ENCODE measurements around the gene MDH1. TPM values are rescaled to one million over a fixed set of nuclear protein-coding genes. Genes with fewer than 3 reads are reported as not detected.

Gene MDH1
- total RNA-seq, 1 experiment from 2014 or later, result 324 TPM

DNA sequence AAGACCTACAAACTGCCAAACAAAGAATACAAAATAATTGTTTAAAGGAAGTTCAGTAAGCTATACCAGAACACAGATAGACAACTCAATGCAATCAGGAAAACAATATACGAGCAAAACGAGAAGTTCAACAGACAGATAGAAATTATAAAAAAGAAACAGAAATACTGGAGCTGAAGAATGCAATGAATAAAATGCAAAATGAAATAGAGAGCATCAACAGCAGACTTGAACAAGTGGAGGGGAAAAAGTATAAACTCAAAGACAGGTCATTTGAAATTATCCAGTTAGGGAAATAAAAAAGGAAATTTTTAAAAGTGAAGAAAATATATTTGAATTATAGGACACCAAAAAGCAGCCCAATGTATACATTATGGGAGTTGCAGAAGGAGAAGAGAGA, 43.6 kb downstream of the MDH1 start:
- no peak for DNase-seq (ENCODE audit: low read depth)

DNA sequence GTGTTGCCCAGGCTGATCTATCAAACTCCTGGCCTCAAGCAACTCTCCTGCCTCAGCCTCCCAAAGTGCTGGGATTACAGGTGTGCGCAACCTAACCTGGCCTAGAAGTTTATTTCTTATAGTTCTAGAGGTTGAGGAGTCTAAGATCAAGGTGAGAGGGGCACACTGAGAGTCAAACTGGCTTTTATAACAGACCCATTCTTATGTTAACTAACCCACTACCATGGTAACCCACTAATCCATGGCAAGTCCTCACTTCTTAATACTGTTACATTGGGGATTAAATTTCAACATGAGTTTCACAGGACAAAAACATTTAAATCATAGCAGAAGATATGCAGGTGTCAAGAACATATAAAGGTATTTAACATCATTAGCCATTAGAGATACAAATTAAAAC, 50.6 kb downstream of the MDH1 start:
- DNase-seq (ENCODE audit: low read depth), result no peak

DNA sequence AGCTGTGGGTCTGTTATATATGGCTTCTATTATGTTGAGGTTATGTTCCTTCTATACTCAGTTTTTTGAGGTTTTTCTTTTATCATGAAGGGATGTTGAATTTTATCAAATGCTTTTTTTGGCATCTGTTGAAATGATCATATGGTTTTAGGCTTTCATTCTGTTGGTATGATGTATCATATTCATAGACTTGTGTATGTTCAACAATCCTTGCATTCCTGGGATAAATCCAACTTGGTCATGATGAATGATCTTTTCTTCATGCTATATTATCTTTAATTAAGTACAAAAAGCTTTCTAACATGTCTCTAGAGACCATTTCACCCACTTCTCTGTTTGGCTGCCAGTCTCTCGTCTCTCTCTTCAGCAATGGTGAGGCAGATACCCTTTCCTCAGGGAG, 54.2 kb downstream of the MDH1 start:
- no peak for DNase-seq (ENCODE audit: low read depth)

DNA sequence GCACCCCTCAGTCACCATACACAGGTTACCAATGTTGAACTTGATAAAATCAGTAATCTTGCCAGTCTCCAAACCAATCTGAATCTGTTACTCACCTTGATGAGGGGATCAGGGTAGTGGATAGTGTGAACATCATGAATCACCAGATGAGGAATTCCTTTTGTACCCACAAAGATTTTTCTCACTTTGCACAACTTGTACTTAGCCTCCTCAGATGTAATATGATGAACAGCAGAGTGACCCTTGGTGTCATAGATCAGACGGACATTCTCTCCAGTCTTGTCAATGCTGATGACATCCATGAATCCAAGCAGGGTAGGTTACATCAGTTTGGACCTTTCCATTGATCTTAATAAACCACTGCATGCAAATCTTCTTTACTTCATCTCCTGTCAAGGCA, 54.7 kb downstream of the MDH1 start:
- peak; percentile 8 for DNase-seq (ENCODE audit: low read depth)

DNA sequence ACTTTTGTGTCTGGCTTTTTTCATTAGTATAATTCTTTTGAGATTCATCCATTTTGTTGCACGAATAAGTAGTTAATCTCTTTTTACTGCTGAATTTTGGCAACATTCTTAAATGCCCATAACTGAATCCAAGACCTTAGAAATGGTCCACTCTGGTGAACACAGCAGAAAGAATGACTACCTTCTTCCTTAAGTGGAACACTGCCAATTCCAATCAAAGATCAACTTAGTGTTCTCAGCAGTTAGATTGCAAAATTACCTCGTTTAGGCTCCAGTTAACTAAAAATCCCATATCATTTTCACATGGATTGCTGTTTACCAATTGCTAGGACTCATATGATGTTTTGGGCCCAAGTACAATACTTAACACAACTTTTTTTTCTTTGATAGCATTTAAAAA, 59.9 kb downstream of the MDH1 start:
- no peak for DNase-seq (ENCODE audit: low read depth)

DNA sequence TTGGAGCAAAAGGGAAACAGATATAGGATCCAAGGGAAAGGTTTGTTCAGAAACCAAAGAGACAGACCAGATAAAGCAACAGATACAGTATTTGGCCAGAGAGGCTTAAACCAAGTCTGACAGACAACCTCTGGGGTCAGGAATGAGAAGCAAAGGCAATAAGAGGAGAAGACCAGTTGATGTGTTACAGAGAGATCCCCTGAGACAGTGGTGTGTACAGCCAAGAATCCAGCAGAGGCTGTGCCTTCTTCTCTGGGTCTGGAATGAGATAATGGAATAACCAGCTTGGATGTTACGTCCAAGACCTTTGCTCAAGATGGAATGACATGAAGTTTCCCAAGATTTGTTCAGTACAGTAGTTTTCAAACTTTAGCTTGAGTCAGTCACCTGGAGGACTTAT, 61.1 kb downstream of the MDH1 start:
- no peak for DNase-seq (ENCODE audit: low read depth)

DNA sequence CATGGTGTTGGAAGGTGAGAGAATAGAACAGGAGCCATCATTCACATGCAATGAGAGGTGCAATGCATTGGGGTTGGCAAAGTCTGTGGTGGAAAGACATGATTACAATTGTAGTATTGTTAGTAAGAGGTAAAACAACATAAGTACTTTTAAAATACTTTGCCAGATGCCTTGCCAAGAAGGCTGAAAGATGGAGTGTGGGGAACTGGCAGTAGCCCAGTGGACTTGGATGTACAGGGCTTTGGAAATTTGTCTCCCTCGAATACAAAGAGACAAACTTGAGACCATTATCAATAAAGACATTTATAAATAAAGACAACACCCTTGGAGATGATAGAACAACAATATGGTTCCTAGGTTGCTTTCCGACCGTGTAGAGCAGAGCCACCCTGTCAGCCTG, 62.0 kb downstream of the MDH1 start:
- DNase-seq (ENCODE audit: low read depth), result no peak

DNA sequence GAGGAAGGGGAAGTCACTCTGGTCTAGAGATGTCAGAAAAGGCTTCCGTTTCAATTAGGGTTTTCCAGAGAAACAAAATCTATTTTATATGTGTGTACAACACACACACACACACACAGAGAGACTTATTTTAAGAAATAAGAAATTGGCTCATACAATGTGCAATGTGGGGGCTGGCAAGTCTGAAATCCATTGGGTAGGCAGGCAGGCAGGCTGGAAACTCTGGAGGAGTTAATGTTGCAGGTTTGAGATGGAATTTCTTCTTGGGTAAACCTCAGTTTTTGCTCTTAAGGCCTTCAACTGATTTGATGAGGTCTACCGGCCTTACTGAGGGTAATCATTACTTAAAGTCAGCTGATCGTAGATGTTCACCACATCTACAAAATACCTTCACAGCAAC, 62.6 kb downstream of the MDH1 start:
- DNase-seq (ENCODE audit: low read depth), result no peak

DNA sequence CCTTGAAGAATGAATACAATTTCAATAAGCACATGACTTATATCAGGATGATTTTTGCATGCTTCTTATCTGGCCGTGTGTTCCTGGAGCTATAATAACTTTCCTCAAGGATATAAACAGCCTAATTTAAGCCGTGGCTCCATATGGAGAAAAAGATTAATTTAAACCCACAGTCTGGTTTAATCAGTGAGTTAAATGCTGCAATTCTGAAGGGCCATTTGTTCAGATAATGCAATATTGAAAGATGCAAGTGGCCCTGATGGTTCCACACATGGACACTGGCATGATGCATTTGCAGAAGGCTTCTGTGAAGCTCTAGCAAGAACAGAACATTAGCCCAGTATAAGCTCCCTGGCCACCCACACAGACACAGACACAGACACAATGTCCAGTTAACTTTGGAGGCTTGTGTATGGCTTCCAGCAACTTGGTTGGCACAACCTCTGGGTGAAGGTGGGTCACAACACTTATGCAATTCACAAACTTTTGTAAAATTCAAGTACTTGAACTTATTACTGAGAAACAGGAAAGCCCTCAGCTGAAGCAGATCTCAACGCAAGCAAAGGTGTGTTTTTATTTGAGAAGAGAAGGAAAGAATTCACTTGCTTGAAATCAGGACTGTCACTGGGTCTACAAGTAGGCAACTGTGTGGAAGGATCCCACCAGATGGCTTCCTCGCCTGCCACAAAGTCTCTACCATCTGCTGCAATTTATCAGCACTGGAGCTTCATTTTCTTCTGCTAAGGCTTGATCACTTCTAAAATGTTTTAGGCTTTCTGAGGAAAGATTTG, 63.3 kb downstream of the MDH1 start:
- DNase-seq (ENCODE audit: low read depth), result no peak

DNA sequence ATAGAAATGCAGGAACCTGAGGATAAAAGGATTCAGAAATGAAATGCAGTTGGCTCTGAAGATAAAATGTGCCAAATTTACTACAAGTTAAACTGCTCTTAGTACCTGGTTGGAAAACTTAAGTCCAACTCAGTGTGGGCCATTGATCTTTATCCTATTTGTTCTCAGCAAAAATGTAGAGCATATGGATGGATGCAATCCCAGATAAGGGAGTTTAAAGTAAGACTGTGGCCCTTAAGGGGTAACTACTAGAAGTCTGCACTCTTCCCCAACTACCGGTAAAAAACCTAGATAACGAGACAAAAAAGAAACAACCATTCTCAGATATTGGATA, 63.9 kb downstream of the MDH1 start:
- no peak for DNase-seq (ENCODE audit: low read depth)

DNA sequence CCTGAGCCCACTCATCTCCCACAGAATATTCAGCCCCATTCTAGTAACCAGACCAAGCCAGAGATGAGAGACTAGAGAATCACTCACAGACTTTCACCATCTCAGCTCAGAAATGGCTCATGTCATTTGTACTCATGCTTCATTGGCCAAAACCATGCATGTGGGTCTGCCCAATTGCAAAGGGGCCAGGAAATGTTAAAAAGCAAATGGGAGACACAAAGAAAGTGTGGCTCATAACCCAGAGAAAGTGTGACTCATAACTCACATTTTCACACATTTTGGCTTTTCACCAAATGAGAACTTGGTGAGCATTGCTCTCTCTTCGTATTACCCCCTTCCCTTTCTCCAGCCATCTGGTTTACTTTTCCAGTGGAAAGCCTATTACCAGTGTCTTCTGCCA, 66.2 kb downstream of the MDH1 start:
- peak; percentile 43 for DNase-seq (ENCODE audit: low read depth)

Other genes with a start within 250 kb of the MDH1 start
- 2.7 and 4.2 TPM in 2 replicates for gene WDPCP, start 486 bp upstream of the MDH1 start, total RNA-seq (2014; rRNA removed; shearing (Covaris generic))